Right renal pelvis (tissue), 4 donors: Measurements from ENCODE around the gene RPL22. TPM values are rescaled to one million over a fixed set of nuclear protein-coding genes. Genes with fewer than 3 reads are reported as not detected.
A peak's percentile ranks its signal among the peaks of the same experiment; 100 is the strongest.

Experiments
- DNase-seq, 4 donors: peaks; one replicate each; pipeline ENCODE4 v3.0.0-alpha.2; 2013; ENCODE audit warnings: low read depth in 4 of 4, low spot score in 3 of 4, missing footprints in 1 of 4
- polyA plus RNA-seq, 4 donors: library from polyadenylated mRNA; unstranded; fragments of 120-200 nt; gene quantifications; one replicate each; pipeline ENCODE4 v1.2.1, GENCODE V29; 2013; ENCODE audit not compliant: insufficient read length in 4 of 4

Gene RPL22
- polyA plus RNA-seq, 4 donors = 534 to 695 (median 662) TPM

GRCh38 chr1:6158181-6158580, 41.2 kb downstream of the RPL22 start:
- DNase-seq = no peak

- DNase-seq = no peak
Measured at GRCh38 chr1:6157528-6158174, 41.7 kb downstream of the RPL22 start.

GRCh38 chr1:6157132-6157527, 42.3 kb downstream of the RPL22 start:
- DNase-seq = no peak

GRCh38 chr1:6154525-6155319, 44.7 kb downstream of the RPL22 start:
- no peak for DNase-seq

GRCh38 chr1:6152882-6153281, 46.5 kb downstream of the RPL22 start:
- DNase-seq = no peak

- no peak for DNase-seq
Measured at GRCh38 chr1:6152181-6152580, 47.2 kb downstream of the RPL22 start.

GRCh38 chr1:6151291-6151822, 48.0 kb downstream of the RPL22 start:
- no peak for DNase-seq

- DNase-seq = no peak
Measured at GRCh38 chr1:6150006-6150938, 49.1 kb downstream of the RPL22 start.

GRCh38 chr1:6149597-6149996, 49.8 kb downstream of the RPL22 start:
- no peak for DNase-seq

GRCh38 chr1:6148497-6149241, 50.7 kb downstream of the RPL22 start:
- DNase-seq = peak in 1 of 4 donors; percentile 24

- DNase-seq = no peak
Measured at GRCh38 chr1:6145864-6146410, 53.5 kb downstream of the RPL22 start.

GRCh38 chr1:6145396-6145750, 54.0 kb downstream of the RPL22 start:
- DNase-seq = no peak

GRCh38 chr1:6144647-6145395, 54.6 kb downstream of the RPL22 start:
- DNase-seq = no peak

- DNase-seq = no peak
Measured at GRCh38 chr1:6144175-6144574, 55.2 kb downstream of the RPL22 start.

GRCh38 chr1:6143395-6143794, 56.0 kb downstream of the RPL22 start:
- DNase-seq = no peak

- DNase-seq = no peak
Measured at GRCh38 chr1:6142734-6143133, 56.7 kb downstream of the RPL22 start.

- no peak for DNase-seq
Measured at GRCh38 chr1:6142036-6142621, 57.3 kb downstream of the RPL22 start.

GRCh38 chr1:6141592-6141991, 57.8 kb downstream of the RPL22 start:
- no peak for DNase-seq

- no peak for DNase-seq
Measured at GRCh38 chr1:6140413-6140812, 59.0 kb downstream of the RPL22 start.
